ENCODE results near the gene ZWILCH. TPM values are rescaled to one million over a fixed set of nuclear protein-coding genes. Genes with fewer than 3 reads are reported as not detected.

The ZWILCH gene
- total and polyA plus RNA-seq, 4 donors: 1.5 to 11.3 (median 2.9) TPM

GRCh38 chr15:66480267-66480666 is 24.9 kb upstream of the ZWILCH start:
- no peak for DNase-seq (ENCODE audit: low spot score)
- Histone ChIP-seq H3K4me3 (ENCODE audit: low read depth in 1 of 3, low read length in 3 of 3) (no peak overlapping the region), H3K27ac (ENCODE audit: low read depth in 1 of 2, low read length in 2 of 2) (no peak overlapping the region), H3K9ac (ENCODE audit: low read depth in 1 of 2, low read length in 2 of 2) (no peak overlapping the region), H3K4me1 (ENCODE audit: control insufficient read depth in 4 of 4, insufficient read depth in 4 of 4, low read length in 3 of 4) (peaks cover 6 to 37% (median 32%) of the 10 kb centered on the region in 4 donors), H3K27me3 (ENCODE audit: control insufficient read depth in 4 of 4, insufficient read depth in 4 of 4, low read length in 3 of 4) (no peaks in the 10 kb centered on the region), H3K9me3 (ENCODE audit: control insufficient read depth in 4 of 4, low read length in 3 of 4) (no peaks in the 10 kb centered on the region), H3K36me3 (ENCODE audit: control insufficient read depth in 4 of 4, insufficient read depth in 3 of 4, low read depth in 1 of 4, low read length in 3 of 4) (peaks cover 0 to 4% (median 2%) of the 10 kb centered on the region in 4 donors)
- no peak for TF ChIP-seq REST (IDR thresholded peaks at IDR 0.05)
- WGBS: 88% methylated on average over 6 of the region's 6 CpGs

- Histone ChIP-seq H3K9me3 (ENCODE audit: control insufficient read depth in 4 of 4, low read length in 3 of 4) (no peaks in the 10 kb centered on the region), H3K4me1 (ENCODE audit: control insufficient read depth in 4 of 4, insufficient read depth in 4 of 4, low read length in 3 of 4) (peaks cover 6 to 47% (median 42%) of the 10 kb centered on the region in 4 donors), H3K27ac (ENCODE audit: low read depth in 1 of 2, low read length in 2 of 2) (peak overlapping the region in 1 of 2 donors; percentile 8), H3K27me3 (ENCODE audit: control insufficient read depth in 4 of 4, insufficient read depth in 4 of 4, low read length in 3 of 4) (no peaks in the 10 kb centered on the region), H3K9ac (ENCODE audit: low read depth in 1 of 2, low read length in 2 of 2) (no peak overlapping the region), H3K4me3 (ENCODE audit: low read depth in 1 of 3, low read length in 3 of 3) (no peak overlapping the region), H3K36me3 (ENCODE audit: control insufficient read depth in 4 of 4, insufficient read depth in 3 of 4, low read depth in 1 of 4, low read length in 3 of 4) (peaks cover 0 to 4% (median 2%) of the 10 kb centered on the region in 4 donors)
- 94% methylated on average over 10 of the region's 10 CpGs for WGBS
- no peak for TF ChIP-seq HNF4A (conservative IDR thresholded peaks at IDR 0.05)
- TF ChIP-seq RAD21 (IDR thresholded peaks at IDR 0.05): no peak
- no peak for TF ChIP-seq RXRA (IDR thresholded peaks at IDR 0.05)
- TF ChIP-seq JUND (IDR thresholded peaks at IDR 0.05): no peak
- no peak for TF ChIP-seq CTCF (IDR thresholded peaks at IDR 0.05; ENCODE audit: low read depth, low read length, missing input control)
- TF ChIP-seq FOXA2 (IDR thresholded peaks at IDR 0.05): no peak
- TF ChIP-seq ZBTB33 (IDR thresholded peaks at IDR 0.05): no peak
- DNase-seq (ENCODE audit: low spot score): no peak
These were observed 23.8 kb upstream of the ZWILCH start for GRCh38 chr15:66481107-66481856.

- peaks cover 0 to 4% (median 2%) of the 10 kb centered on the region in 4 donors for H3K36me3 ChIP-seq (ENCODE audit: control insufficient read depth in 4 of 4, insufficient read depth in 3 of 4, low read depth in 1 of 4, low read length in 3 of 4)
- H3K9ac ChIP-seq (ENCODE audit: low read depth in 1 of 2, low read length in 2 of 2): no peak overlapping the region
- peak overlapping the region; percentile 65 to 75 for H3K27ac ChIP-seq (ENCODE audit: low read depth in 1 of 2, low read length in 2 of 2)
- no peaks in the 10 kb centered on the region for H3K9me3 ChIP-seq (ENCODE audit: control insufficient read depth in 4 of 4, low read length in 3 of 4)
- WGBS: 52% methylated on average over 9 of the region's 9 CpGs
- H3K27me3 ChIP-seq (ENCODE audit: control insufficient read depth in 4 of 4, insufficient read depth in 4 of 4, low read length in 3 of 4): no peaks in the 10 kb centered on the region
- DNase-seq (ENCODE audit: low spot score): no peak
- H3K4me1 ChIP-seq (ENCODE audit: control insufficient read depth in 4 of 4, insufficient read depth in 4 of 4, low read length in 3 of 4): peaks cover 7 to 59% (median 50%) of the 10 kb centered on the region in 4 donors
- H3K4me3 ChIP-seq (ENCODE audit: low read depth in 1 of 3, low read length in 3 of 3): no peak overlapping the region
- TF ChIP-seq EGR1 (IDR thresholded peaks at IDR 0.05; ENCODE audit: low read depth in 2 of 2) (no peak), JUND (IDR thresholded peaks at IDR 0.05) (no peak), HNF4G (IDR thresholded peaks at IDR 0.05) (no peak), SP1 (IDR thresholded peaks at IDR 0.05) (no peak), RAD21 (IDR thresholded peaks at IDR 0.05) (no peak), MAX (IDR thresholded peaks at IDR 0.05) (no peak), FOXA2 (IDR thresholded peaks at IDR 0.05) (no peak), CTCF (IDR thresholded peaks at IDR 0.05; ENCODE audit: low read depth, low read length, missing input control) (no peak)
These were observed 22.6 kb upstream of the ZWILCH start for GRCh38 chr15:66482539-66482938.
